HEK293T (cell line): ENCODE measurements around the gene ROR1.

ENCODE experiments used
- ARNT ChIP-seq: fragments of 450-650 bp; IDR thresholded peaks from 2 replicates; pipeline ENCODE4 v1.6.1; 2017; ENCODE audit warnings: mild to moderate bottlenecking
- BHLHE40 ChIP-seq: fragments of 450-650 bp; IDR thresholded peaks from 2 replicates; pipeline ENCODE4 v1.6.1; 2016; ENCODE audit warnings: mild to moderate bottlenecking, moderate library complexity, borderline replicate concordance
- FOXA1 ChIP-seq: fragments of 450-650 bp; IDR thresholded peaks from 2 replicates; pipeline ENCODE4 v1.6.1; 2016; ENCODE audit warnings: mild to moderate bottlenecking
- FOXK2 ChIP-seq: fragments of 450-650 bp; IDR thresholded peaks from 2 replicates; pipeline ENCODE4 v1.6.1; 2016; ENCODE audit warnings: mild to moderate bottlenecking
- HDGF ChIP-seq: fragments of 450-650 bp; IDR thresholded peaks from 2 replicates; pipeline ENCODE4 v1.6.1; 2017; ENCODE audit warnings: antibody characterized with exemption, borderline replicate concordance
- L3MBTL2 ChIP-seq: fragments of 450-650 bp; conservative IDR thresholded peaks from 2 replicates; pipeline ENCODE4 v1.6.1; 2016; ENCODE audit warnings: mild to moderate bottlenecking
- NFRKB ChIP-seq: fragments of 450-650 bp; IDR thresholded peaks from 2 replicates; pipeline ENCODE4 v1.6.1; 2016; ENCODE audit warnings: mild to moderate bottlenecking, moderate library complexity
- SP1 ChIP-seq: fragments of 450-650 bp; IDR thresholded peaks from 2 replicates; pipeline ENCODE4 v1.6.1; 2017
- ZNF384 ChIP-seq: fragments of 450-650 bp; IDR thresholded peaks from 2 replicates; pipeline ENCODE4 v1.6.1; 2016

DNA sequence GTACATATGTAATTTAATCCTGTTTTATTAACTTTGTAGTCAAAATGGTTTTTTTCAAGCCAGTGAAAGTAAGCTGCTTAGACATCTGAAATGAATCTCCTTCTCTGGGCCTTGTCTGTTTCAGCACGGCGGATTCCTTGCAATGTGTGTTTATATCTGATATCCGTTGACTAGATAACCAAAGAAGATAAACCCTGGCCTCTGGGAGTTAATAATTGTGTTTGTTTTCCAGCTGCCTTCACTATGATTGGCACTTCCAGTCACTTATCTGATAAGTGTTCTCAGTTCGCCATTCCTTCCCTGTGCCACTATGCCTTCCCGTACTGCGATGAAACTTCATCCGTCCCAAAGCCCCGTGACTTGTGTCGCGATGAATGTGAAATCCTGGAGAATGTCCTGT, 366.1 kb downstream of the ROR1 start:
- TF ChIP-seq ZNF384 (no peak), FOXA1 (no peak), SP1 (no peak), ARNT (no peak), NFRKB (no peak), HDGF (no peak), L3MBTL2 (no peak), FOXK2 (no peak), BHLHE40 (no peak)
